Measurements from ENCODE around the gene LCP1. TPM values are rescaled to one million over a fixed set of nuclear protein-coding genes. Genes with fewer than 3 reads are reported as not detected.
A peak's percentile ranks its signal among the peaks of the same experiment; 100 is the strongest.

LCP1 gene
- total and polyA plus RNA-seq, 2 of the 13 experiments (the other 11 are each of a cell fraction or from before 2014, with no cell fraction given), result 1.6 TPM

- TF ChIP-seq CREM (IDR thresholded peaks at IDR 0.05) (peak; percentile 93), CREM (CRISPR knock-in tag; IDR thresholded peaks at IDR 0.05) (no peak), HDAC2 (CRISPR knock-in tag; IDR thresholded peaks at IDR 0.05) (peak; percentile 95), CEBPB (IDR thresholded peaks at IDR 0.05; ENCODE audit: borderline replicate concordance, low read depth, low read length) (no peak), PAXIP1 (CRISPR knock-in tag; conservative IDR thresholded peaks at IDR 0.05) (peak; percentile 98), ZFAT (CRISPR knock-in tag; conservative IDR thresholded peaks at IDR 0.05) (no peak), MTERF4 (CRISPR knock-in tag; IDR thresholded peaks at IDR 0.05) (no peak), PHF8 (CRISPR knock-in tag; IDR thresholded peaks at IDR 0.05) (no peak), ZFP36L2 (CRISPR knock-in tag; IDR thresholded peaks at IDR 0.05) (no peak), ZNF318 (CRISPR knock-in tag; IDR thresholded peaks at IDR 0.05) (no peak), ZNF816 (CRISPR knock-in tag; IDR thresholded peaks at IDR 0.05; ENCODE audit: borderline replicate concordance) (no peak), ZNF839 (CRISPR knock-in tag; IDR thresholded peaks at IDR 0.05; ENCODE audit: borderline replicate concordance) (no peak), ATF1 (CRISPR knock-in tag; IDR thresholded peaks at IDR 0.05) (peak; percentile 71)
- TF ChIP-seq, protein P1, sequence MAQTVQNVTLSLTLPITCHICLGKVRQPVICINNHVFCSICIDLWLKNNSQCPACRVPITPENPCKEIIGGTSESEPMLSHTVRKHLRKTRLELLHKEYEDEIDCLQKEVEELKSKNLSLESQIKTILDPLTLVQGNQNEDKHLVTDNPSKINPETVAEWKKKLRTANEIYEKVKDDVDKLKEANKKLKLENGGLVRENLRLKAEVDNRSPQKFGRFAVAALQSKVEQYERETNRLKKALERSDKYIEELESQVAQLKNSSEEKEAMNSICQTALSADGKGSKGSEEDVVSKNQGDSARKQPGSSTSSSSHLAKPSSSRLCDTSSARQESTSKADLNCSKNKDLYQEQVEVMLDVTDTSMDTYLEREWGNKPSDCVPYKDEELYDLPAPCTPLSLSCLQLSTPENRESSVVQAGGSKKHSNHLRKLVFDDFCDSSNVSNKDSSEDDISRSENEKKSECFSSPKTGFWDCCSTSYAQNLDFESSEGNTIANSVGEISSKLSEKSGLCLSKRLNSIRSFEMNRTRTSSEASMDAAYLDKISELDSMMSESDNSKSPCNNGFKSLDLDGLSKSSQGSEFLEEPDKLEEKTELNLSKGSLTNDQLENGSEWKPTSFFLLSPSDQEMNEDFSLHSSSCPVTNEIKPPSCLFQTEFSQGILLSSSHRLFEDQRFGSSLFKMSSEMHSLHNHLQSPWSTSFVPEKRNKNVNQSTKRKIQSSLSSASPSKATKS (CRISPR knock-in tag; IDR thresholded peaks at IDR 0.05), result no peak
- TF ChIP-seq, protein P2, sequence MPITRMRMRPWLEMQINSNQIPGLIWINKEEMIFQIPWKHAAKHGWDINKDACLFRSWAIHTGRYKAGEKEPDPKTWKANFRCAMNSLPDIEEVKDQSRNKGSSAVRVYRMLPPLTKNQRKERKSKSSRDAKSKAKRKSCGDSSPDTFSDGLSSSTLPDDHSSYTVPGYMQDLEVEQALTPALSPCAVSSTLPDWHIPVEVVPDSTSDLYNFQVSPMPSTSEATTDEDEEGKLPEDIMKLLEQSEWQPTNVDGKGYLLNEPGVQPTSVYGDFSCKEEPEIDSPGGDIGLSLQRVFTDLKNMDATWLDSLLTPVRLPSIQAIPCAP (CRISPR knock-in tag; IDR thresholded peaks at IDR 0.05; ENCODE audit: low read depth), result 0 out of 2 replicates have a peak, but pooled peaks have one; percentile 25
Observed at GRCh38 chr13:46109451-46109850, 72.5 kb downstream of the LCP1 start (continued).
